GM21526 (cell line): Measurements from ENCODE around the gene NRG3.

Experiments
- ATAC-seq: cut with Tn5 transposase; IDR thresholded peaks from one replicate; pipeline ENCODE4 v1.9.1; 2021; ENCODE audit warnings: moderate library complexity; ENCODE audit not compliant: unreplicated experiment, low FRiP score

The NRG3 gene

DNA sequence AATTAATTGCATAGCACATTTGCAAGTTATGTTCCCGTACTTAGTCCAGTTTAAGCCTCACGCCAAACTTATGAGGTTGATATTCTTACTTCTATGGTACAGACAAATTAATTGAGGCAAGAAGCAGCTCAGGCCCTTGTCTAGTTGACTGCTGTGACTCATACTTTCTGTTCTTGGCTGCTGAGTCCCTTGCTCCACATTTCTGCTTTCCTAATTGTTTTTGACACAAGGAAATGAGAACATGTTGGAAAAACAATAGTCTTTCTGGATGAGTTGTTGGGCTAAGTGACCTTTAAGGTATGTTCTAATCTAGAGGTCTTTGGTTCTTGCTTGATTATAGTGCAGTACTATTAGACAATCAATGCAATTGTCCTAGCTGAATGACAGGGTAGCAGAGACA lies 331.8 kb downstream of the NRG3 start:
- no peak for ATAC-seq

DNA sequence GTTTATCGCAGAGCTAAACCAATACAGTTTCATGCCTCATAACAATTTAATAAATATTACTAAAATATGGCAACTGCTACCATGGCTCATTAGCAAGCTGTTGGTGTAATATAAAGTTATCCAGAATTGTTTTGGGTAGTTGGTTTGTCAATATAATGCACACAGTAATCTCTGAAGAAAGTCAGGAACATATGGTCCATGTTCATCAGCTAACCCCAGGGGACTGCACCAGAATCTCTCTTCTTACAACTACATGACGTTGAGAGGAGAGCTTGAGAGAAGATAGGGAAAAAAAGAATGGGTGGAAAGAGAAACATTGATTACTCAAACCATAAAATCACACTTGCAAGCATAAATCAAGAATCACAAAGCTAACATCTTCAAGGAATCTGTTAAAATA lies 333.7 kb downstream of the NRG3 start:
- no peak for ATAC-seq

DNA sequence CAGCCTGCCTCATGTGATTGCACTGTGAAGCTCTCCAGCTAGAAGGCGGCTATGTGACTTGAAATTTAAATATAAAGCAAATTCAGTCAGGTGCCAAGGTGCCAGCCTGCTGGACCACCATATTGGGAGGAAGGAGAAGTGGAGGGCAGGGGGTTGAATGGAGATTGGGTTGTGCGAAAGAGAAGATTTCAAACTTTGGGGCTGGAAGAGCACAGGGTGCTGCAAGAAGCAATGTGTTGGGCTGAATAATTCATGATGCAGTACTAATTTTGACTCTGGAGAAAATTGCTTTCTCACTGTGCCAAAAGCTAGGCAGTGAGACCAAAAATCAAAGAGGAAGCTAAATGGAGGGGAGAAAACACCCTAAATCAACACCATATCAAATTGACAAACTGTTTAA lies 335.3 kb downstream of the NRG3 start:
- ATAC-seq: no peak

DNA sequence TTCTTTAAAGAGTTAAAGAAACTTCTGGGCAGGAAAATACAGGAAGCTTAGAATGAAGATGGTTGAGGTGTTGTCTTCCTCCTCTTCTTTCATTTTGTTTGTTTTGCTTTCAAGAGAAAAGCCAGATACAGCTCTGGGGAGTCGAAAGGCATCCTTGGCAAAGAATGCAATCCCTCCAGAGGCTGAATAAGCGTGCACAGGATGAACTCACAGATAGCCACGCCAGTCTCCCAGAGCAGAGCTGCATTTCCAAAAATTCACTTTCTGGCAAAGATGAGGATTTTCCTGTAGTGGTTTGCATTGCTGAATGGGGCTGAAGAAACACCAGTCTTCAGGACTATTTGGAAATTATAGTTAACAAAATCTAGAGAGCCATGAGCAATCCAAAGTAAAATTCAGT lies 336.4 kb downstream of the NRG3 start:
- ATAC-seq: no peak

DNA sequence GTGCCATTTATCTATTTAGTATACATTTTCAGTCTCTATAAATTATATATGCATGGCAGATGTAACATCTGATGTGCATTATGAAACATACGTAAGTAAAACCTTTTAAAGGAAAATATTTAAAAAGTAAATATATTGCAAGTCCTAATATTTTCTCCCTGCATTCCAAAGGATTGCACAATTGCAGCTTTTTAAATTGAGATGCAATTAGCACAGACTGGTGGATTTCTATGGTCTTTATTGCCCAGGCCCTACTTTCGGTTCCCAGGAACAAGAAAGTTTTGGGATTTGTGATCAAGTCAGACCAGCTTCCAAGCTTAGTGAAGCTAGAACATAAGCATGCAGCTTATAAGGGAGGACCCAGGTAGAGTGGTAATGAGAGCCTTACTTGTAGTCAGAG lies 337.8 kb downstream of the NRG3 start:
- no peak for ATAC-seq

DNA sequence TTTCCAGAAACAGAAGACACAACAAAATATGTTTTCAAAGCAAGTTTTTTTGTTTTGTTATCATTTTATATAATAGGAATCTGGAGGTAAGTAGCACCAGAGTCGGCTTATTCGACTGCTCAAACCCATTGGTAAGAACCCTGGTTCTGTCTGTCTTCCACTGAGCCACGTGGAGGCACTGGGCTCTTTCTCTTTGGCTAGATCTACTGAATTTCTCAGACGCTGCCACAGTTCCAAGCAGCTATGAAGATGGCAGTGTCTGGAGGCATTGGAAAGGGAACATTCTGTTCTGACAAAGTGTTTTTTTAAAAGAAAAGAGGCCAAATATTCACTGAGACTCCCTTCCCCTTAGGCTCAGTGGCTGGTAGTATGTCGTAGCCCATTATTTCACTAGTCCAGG lies 338.8 kb downstream of the NRG3 start:
- no peak for ATAC-seq

DNA sequence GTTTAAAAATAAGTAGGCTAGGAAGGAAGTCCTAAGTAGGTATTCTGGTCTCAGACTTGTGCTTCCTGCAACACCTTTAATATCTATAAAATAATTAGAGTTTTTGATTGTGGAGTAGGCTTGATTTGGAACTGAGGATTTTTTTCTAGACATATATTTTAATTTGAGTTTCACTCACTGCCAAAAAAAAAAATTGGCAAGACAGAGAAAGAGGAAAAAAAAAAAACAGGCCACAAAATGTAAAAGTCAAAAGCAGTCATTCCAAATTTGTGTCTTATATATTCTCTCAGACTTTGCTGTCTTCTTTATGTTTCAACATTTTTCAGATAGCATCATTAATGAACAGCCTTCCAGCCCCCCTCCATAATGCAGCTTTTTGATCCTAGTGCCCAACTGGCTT lies 346.1 kb downstream of the NRG3 start:
- no peak for ATAC-seq

DNA sequence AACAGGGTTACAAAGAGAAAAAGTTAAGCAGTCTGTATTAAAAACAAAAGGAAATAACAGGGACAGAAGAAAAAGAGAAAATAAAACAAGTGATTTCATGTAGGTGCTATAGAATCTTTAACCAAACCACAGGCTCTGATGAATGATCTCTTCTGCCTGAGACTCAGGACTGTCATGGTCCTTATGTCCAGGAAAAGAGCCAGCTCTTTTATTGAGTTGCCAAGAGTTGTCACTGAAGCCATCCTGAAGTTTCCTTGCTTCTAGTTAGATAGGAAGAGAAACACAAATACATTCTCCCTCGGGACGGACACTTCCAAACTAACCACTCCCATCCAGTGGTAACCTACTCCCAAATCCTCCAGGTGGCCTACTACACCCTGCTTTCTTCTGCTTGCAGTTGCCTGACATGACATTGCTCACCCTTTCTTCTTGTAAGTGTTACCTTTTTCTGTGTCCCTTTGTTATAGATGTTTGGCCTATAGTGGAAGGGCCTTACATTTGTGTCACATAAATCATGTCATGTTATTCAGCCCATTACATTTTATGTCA lies 346.7 kb downstream of the NRG3 start:
- ATAC-seq: no peak

DNA sequence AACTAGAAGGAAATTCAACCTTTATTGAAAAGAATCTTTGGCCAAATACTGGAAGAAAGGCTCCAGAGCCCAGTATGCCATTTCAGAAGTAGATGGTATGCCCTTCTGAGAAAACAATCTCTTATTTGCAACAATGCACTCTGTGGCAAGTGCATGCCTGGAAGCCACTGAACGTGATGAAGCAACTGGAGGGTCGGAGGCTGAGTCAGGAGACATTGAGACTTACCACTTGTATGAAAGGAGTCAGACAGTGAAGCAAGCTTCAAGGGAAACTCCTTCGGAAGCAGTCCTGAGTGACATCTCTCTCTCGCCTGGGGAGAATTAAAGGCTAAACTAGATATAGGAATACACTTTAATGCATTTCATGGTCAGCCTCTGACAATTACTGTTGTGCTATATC lies 353.7 kb downstream of the NRG3 start:
- ATAC-seq: no peak

DNA sequence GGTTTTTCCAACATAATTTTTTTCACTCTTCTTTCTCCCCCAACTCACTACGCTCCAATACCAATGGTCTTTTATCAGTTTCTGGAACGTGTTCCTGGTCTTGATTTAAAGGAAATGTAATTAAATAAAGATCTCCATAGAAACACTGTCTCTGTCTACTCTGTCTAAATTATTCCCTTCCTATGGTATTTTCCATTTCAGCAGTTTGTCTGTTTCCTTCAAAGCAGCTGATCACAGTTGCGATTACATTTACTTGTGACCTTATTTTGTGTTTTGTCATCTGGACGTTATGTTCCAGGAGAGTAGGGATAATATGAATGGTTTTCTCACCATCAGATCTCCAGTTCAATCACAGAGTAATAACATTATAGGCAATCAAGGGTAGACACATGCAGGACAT lies 359.2 kb downstream of the NRG3 start:
- no peak for ATAC-seq

DNA sequence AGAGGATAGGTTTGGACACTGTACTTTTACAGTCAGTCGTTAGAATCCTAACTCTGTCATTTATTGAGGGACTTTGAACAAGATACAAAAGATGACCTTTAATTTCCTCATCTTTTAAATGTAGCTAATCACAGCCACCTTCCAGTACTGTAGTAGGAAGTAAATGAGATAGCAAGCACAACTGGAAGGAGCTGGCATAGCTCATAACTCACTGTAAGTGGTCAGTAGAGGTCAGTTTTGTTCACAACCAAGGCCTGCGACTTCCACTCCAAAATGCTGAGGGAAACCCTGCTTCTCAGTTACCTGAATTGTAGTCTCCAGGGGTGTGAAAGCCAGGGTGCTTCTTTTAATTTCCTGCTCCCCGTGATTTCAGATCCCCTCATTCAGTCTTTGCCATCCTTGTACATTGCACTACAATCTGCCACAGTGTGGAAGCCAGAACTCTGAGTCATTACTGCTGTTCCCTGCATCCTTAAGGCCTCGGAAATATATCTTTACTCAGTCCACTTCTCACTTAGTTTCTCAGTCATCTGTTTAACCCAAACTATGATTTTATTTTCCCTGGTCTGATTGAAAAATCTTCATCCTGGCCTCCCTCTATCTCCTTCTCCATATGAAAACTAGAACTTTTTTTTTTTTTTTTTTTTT lies 361.2 kb downstream of the NRG3 start:
- ATAC-seq: no peak

DNA sequence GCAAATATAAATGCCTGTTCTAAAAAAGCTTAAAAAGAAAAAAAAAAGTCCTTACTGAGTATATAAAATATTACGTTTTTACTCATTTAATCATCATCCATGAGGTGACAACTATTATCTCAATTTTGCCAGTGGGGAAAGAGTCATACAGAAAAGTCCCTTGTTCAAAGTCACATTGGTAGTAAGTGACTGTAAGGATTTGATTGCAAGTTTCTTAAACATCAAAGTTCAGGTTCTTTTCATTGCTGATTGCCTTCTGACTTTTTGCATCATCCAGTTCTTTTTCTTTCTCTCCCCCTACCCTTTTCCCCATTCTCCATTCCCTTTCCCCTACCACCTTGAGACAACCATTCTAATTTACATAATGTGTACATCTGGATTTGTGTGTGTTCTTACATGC lies 363.3 kb downstream of the NRG3 start:
- ATAC-seq: no peak

DNA sequence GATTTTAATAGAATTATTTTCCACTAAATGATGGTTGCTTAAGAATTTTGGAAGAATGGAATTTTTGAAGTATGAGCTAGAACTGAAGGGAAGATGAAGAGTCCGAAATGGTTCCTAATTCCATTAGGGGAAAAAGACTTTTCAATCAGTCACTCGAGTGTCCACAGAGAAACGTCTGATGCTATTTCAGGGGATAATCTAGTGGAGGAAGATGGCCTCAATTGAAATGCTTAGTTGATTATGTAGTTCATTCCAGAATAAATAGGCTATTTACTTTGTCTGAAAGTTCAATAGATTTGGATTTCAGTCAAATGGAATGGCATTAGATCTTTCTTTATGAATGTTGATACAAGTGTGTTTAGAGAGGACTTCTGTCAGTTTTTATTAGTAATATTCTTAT lies 365.4 kb downstream of the NRG3 start:
- no peak for ATAC-seq

DNA sequence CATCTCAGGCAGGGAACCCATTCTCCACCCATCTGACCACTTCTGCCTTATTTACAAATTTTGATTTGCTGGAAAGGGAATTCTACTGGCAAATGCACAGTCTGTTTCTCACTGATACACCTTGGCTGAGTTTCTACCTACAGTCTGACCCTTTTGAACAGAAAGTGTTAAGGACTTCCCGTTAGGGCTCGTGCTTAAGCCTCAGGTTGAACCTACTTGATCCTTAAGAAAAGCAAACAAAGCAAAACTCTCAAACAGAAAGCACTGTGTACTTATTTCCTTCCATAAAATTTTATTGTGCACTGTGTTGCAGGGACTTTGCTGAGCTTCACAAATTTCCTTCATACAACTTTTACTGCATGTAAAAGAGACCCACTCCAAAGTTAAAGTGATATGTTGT lies 367.8 kb downstream of the NRG3 start:
- no peak for ATAC-seq

DNA sequence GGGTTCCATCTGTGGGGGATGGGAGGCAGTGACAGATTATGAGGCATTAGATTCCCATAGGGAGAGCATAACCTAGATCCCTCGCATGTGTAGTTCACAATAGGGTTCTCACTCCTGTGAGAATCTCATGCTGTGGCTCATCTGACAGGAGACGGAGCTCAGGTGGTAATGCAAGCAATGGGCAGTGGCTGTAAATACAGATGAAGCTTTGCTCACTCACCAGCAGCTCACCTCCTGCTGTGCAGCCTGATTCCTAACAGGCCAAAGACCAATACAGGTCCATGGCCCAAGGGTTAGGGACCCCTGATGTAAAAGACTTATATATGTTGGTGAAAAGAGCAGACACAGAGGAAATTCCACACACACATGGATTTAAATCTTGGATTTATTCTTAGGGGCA lies 370.2 kb downstream of the NRG3 start:
- ATAC-seq: no peak

DNA sequence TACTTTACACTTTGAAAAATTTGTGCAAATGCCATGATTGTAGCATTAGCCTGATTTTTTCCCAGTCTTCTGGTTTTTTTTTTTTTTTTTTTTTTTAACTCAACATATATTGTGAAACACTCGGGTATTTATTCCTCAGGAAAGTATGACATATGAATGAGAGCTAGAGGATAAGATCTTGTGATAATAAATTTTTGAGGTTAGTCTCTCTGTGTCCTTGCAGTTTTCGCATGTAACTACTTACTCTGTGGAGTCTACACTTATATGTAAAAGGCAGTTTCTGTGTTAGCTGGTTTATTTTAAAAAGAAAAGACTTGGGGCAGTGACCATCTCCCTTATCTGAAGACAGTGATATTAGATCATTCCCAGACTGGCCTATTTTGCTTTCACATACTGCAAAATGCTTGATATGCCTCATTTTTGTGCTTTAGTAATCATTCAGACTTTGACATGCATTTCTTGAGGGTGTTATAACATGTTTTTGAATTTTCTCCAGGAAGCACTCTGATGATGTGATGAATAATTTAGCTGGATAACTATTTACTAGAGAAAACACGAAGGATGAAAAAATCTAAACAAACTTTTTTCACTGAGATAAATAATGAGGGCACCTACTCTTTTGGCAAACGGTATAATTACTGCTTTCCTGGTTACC lies 371.0 kb downstream of the NRG3 start:
- no peak for ATAC-seq

DNA sequence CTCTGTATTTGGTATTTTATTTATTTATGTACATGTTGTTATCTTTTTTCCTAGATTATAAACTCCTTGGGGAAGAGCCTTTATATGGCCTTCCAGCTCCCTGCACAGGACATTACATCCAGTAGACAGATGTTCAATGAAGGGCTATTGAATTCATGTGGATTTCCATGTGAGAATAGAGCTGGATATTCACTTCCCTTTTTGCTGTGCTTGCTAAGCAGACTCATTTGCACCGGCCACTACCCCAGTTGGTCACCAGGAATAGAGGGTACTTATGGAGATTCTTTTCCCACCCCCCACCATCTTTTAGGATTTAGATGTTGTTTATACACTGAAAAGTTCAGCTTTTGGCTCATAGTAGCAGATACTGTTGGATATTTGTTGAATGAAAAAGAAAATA lies 374.1 kb downstream of the NRG3 start:
- ATAC-seq: no peak

DNA sequence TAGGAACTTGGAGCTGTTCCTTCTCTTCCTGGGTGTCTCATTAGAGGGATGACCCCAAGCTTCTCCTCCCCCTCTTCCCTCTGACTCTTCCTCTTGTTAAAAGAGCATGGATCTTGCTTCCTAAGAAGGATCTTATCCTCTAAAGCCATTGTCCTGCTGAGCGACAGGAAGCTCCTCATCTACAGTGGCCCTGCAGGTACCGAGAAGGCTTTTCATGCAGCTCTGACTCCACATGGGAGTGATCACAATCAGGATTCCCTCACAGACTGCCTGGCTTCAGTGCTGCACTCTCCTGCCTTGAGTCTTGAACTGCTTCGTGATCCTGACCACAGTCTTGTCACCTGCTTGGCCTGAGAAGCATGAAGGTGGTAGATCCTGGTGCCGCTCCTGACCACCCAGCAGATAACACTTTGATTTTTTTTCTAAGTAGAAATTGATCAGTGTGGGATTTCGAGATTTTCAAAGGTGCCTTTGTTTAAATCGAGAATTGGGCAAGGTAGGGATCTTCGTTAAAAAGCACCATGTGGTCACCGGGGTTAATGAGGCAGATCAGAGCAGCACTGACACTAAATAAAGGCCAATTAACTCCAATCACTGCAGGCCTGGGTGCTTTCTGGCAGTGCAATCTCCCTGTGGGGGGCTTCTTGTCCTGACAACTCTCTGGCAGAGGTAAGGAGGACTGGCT lies 376.4 kb downstream of the NRG3 start:
- no peak for ATAC-seq

DNA sequence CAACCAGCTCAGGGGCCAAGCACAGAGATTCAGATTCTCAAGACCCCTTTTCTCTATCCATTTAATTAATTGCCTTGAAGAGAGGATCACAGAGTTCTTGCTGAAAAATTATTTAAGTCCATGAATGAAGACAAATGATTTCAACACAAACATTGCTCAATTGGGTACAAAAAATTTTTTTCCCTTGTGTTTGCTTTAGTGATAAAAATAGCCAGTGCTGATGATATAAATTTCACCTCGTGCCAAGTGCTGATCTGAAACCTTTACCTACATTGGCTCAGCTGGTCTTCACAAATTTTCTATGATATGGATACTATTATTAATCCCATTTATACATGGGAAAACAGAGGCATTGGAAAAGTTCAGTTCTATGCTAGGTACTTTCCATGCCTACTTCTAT lies 377.1 kb downstream of the NRG3 start:
- ATAC-seq: no peak

DNA sequence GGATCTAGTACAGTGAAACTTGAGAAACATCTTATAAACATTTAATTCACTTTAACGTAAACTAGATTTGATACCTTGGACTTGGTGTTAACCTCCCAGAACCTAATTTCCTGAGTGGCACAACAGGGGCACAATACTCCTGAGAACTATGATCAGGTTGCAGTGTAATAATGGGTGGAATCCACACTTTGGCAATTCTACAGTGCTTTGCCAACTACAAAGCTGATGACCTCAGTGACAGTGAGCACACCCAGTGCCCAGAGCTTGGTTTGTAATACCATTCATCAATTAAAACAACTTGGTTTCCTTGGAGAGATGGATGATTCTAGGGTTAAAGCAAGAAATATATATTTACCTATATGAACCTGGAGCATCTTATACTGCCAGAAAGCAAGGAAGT lies 379.2 kb downstream of the NRG3 start:
- ATAC-seq: no peak

DNA sequence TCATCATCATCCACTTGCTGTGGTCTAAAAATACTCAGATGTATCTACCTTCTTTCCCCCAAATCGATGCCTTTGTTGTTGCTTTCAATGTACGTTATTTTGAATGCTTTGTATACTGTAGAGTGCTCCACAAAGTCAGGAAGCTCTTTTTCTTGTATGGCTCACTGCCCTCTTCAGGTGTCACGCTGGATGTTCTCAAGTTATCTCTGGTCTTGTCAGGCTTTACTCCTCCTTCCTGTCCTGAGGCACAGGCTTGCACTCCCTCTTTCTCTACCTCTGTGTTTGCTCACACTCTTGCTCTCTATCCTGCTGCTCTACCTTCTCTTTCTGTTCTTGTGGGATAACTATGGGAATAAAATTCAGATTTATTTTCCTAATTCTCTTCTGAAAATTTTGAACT lies 381.3 kb downstream of the NRG3 start:
- ATAC-seq: no peak

DNA sequence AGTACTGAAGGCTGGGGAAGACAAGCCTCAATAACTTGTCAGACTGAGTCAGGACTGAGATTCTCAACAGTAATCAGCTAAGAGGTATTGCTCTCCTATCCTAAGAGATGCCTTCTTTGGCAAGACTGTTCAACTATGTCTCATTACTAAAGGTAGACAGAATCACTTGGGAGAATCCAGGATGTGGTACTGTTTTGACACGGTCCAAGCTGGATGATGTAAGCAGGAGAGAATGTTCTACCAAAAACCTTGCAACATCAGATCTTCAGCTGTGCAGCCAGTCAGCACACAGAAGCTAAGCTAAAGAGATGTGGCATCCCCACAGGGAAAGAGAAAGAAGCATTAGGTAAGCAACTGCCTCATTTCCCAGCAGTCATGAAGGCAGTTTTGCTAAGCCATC lies 391.4 kb downstream of the NRG3 start:
- ATAC-seq: no peak
